Loucy (cell line): ENCODE data around the gene WASF3.

Experiments
- CTCF ChIP-seq: fragments of 200-600 bp; sonication (generic); conservative IDR thresholded peaks from 2 replicates; pipeline ENCODE4 v1.5.1; 2014; ENCODE audit warnings: mild to moderate bottlenecking, antibody characterized with exemption, low read length
- EZH2phosphoT487 ChIP-seq: fragments of 200-600 bp; IDR thresholded peaks from 2 replicates; pipeline ENCODE4 v1.6.1; 2018; ENCODE audit warnings: antibody characterized with exemption, mild to moderate bottlenecking, moderate library complexity, borderline replicate concordance

- TF ChIP-seq CTCF, result no peak
- no peak for TF ChIP-seq EZH2phosphoT487
Observed at GRCh38 chr13:26722321-26722720, 164.8 kb downstream of the WASF3 start.
